Measurements from ENCODE around the gene PPM1F.

DNA sequence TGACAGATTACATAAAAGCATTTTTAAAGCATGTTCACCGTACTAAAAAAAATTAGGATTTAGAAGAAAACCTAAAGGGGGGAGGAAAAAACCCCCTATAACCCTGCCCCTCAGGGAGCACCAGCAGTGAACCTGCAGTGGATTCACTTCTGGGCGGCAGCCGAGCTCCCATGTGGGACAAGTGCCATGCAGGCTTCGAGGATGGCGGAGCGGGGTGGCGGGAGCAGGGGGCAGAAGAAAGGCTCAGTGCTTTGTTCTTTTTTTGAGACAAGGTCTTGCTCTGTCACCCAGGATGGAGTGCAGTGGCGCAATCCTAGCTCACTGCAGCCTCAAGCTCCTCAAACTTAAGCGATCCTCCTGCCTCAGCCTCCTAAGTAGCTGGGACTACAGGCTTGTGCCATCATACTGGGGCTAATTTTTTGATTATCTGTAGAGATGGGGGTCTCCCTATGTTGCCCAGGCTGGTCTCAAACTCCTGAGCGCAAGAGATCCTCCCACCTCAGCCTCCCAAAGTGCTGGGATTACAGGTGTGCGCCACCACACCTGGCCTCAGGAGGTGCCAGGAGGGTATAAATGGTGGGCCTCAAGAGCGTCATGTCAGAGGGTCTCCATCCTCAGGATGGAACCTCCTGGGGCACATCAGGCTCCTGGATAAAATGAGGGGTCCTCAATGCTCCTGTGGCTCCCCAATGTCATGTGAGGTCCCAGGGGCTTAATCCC, 34.0 kb downstream of the PPM1F start:
- TF ChIP-seq, protein P1, sequence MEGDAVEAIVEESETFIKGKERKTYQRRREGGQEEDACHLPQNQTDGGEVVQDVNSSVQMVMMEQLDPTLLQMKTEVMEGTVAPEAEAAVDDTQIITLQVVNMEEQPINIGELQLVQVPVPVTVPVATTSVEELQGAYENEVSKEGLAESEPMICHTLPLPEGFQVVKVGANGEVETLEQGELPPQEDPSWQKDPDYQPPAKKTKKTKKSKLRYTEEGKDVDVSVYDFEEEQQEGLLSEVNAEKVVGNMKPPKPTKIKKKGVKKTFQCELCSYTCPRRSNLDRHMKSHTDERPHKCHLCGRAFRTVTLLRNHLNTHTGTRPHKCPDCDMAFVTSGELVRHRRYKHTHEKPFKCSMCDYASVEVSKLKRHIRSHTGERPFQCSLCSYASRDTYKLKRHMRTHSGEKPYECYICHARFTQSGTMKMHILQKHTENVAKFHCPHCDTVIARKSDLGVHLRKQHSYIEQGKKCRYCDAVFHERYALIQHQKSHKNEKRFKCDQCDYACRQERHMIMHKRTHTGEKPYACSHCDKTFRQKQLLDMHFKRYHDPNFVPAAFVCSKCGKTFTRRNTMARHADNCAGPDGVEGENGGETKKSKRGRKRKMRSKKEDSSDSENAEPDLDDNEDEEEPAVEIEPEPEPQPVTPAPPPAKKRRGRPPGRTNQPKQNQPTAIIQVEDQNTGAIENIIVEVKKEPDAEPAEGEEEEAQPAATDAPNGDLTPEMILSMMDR (conservative IDR thresholded peaks at IDR 0.05 in 1 of 2, IDR thresholded peaks at IDR 0.05 in 1 of 2; ENCODE audit: low read depth in 1 of 2, low read length in 2 of 2) = no peak
- no peak for TF ChIP-seq EZH2 (IDR thresholded peaks at IDR 0.05; ENCODE audit: low read length, missing control alignments)
